GM19099 (cell line): ENCODE results near the gene SWAP70.

Source experiments
- POLR2A ChIP-seq: IDR thresholded peaks from 3 replicates; pipeline ENCODE4 v1.6.1; 2011; ENCODE audit warnings: low read depth; ENCODE audit not compliant: insufficient read length; ENCODE audit errors: extremely low read depth

Gene SWAP70

GRCh38 chr11:9645881-9646280 lies 18.0 kb upstream of the SWAP70 start:
- TF ChIP-seq POLR2A = no peak

- TF ChIP-seq POLR2A = no peak
Observed at GRCh38 chr11:9646324-9646723, 17.6 kb upstream of the SWAP70 start.

- TF ChIP-seq POLR2A = no peak
Observed at GRCh38 chr11:9651481-9651880, 12.4 kb upstream of the SWAP70 start.

GRCh38 chr11:9651899-9652748 lies 11.8 kb upstream of the SWAP70 start:
- no peak for TF ChIP-seq POLR2A

GRCh38 chr11:9653871-9654270 lies 10.0 kb upstream of the SWAP70 start:
- no peak for TF ChIP-seq POLR2A

- TF ChIP-seq POLR2A = no peak
Observed at GRCh38 chr11:9656864-9657263, 7.0 kb upstream of the SWAP70 start.

- TF ChIP-seq POLR2A = no peak
Observed at GRCh38 chr11:9657531-9657930, 6.3 kb upstream of the SWAP70 start.

GRCh38 chr11:9660886-9661285 lies 3.0 kb upstream of the SWAP70 start:
- TF ChIP-seq POLR2A = no peak

- TF ChIP-seq POLR2A = no peak
Observed at GRCh38 chr11:9662273-9662672, 1.6 kb upstream of the SWAP70 start.

GRCh38 chr11:9664276-9665171 lies 647 bp downstream of the SWAP70 start:
- TF ChIP-seq POLR2A = peak; percentile 26

- no peak for TF ChIP-seq POLR2A
Observed at GRCh38 chr11:9665749-9666148, 1.9 kb downstream of the SWAP70 start.

GRCh38 chr11:9669954-9670353 lies 6.1 kb downstream of the SWAP70 start:
- TF ChIP-seq POLR2A = no peak

GRCh38 chr11:9672288-9672916 lies 8.5 kb downstream of the SWAP70 start:
- no peak for TF ChIP-seq POLR2A

- no peak for TF ChIP-seq POLR2A
Observed at GRCh38 chr11:9672918-9673317, 9.0 kb downstream of the SWAP70 start.

GRCh38 chr11:9675691-9676090 lies 11.8 kb downstream of the SWAP70 start:
- no peak for TF ChIP-seq POLR2A
